Gastroesophageal sphincter (tissue), 4 donors: ENCODE data around the gene TMEM154. TPM values are rescaled to one million over a fixed set of nuclear protein-coding genes. Genes with fewer than 3 reads are reported as not detected.

Experiments used
- ATAC-seq: fragments of 150-250 bp; one replicate; pipeline ENCODE4 v1.9.1; 2016; ENCODE audit warnings: mild to moderate bottlenecking, moderate library complexity
- H3K27ac ChIP-seq, 4 donors: fragments of 200-600 bp; sonication (generic) in 3 of 4; 1 replicate in 3 of 4; 2 replicates in 1 of 4; pipeline ENCODE4 v1.5.1; 2016 to 2019
- H3K27me3 ChIP-seq: fragments of 200-600 bp; sonication (generic); one replicate; pipeline ENCODE4 v1.5.1; 2019
- H3K36me3 ChIP-seq, 2 donors: fragments of 200-600 bp; sonication (generic); one replicate each; pipeline ENCODE4 v1.5.1; 2019; ENCODE audit warnings: control low read depth in 1 of 2
- H3K4me1 ChIP-seq, 3 donors: fragments of 200-600 bp; sonication (generic); 1 replicate in 2 of 3; 2 replicates in 1 of 3; pipeline ENCODE4 v1.5.1; 2016 to 2019; ENCODE audit warnings: control low read depth in 2 of 3
- H3K4me3 ChIP-seq, 2 donors: fragments of 200-600 bp; sonication (generic); one replicate each; pipeline ENCODE4 v1.5.1; 2019; ENCODE audit warnings: mild to moderate bottlenecking in 1 of 2, moderate library complexity in 1 of 2
- H3K9me3 ChIP-seq, 3 donors: fragments of 200-600 bp; sonication (generic); one replicate each; pipeline ENCODE4 v1.5.1; 2017 to 2019; ENCODE audit warnings: control low read depth in 2 of 3
- CTCF ChIP-seq, 4 experiments: fragments of 200-600 bp in 2 of 4; fragments of 450-650 bp in 2 of 4; sonication (generic) in 1 of 4; IDR thresholded peaks; one replicate each; pipeline ENCODE4 v1.5.1; 2017 to 2019; ENCODE audit warnings: antibody characterized with exemption in 4 of 4, mild to moderate bottlenecking in 2 of 4, moderate library complexity in 2 of 4
- EP300 ChIP-seq: sonication (generic); formaldehyde crosslinking; IDR thresholded peaks from one replicate; pipeline ENCODE4 v1.6.1; 2017; ENCODE audit warnings: antibody characterized with exemption, mild to moderate bottlenecking
- POLR2A ChIP-seq, 2 donors: fragments of 450-650 bp; IDR thresholded peaks; one replicate each; pipeline ENCODE4 v1.6.1; 2017; ENCODE audit warnings: antibody characterized with exemption in 2 of 2, mild to moderate bottlenecking in 2 of 2, moderate library complexity in 1 of 2
- POLR2AphosphoS5 ChIP-seq: sonication (generic); formaldehyde crosslinking; IDR thresholded peaks from one replicate; pipeline ENCODE4 v1.6.1; 2017; ENCODE audit warnings: antibody characterized with exemption
- WGBS, 2 donors: methylation state at CpG; one replicate each; pipeline ENCODE4 v1.1.5; 2018; ENCODE audit warnings: low coverage in 1 of 2; 5-methylcytosine and 5-hydroxymethylcytosine counted together
- total RNA-seq, 4 donors: library from RNA; depleted of rRNA; stranded (reverse); fragments of >200 nt; gene quantifications; one replicate each; pipeline ENCODE4 v1.1.0, GENCODE V29; 2016

Gene TMEM154
- total RNA-seq, 4 donors from 2014 or later, result 0.77 to 13.6 (median 3.8) TPM

- H3K4me1 ChIP-seq, result peaks cover 0 to 25% (median 0%) of the 10 kb centered on the region in 3 donors
- no peaks in the 10 kb centered on the region for H3K36me3 ChIP-seq
- H3K4me3 ChIP-seq, result no peak overlapping the region
- TF ChIP-seq POLR2A (IDR thresholded peaks at IDR 0.05) (no peak), POLR2AphosphoS5 (no peak), CTCF (IDR thresholded peaks at IDR 0.05) (no peak), EP300 (no peak)
- H3K27ac ChIP-seq, result no peak overlapping the region
- 83 to 91% methylated on average over 1 to 4 of the region's 4 CpGs for WGBS, 2 donors
- peaks cover 9% of the 10 kb centered on the region for H3K27me3 ChIP-seq
- ATAC-seq, result no peak
- no peaks in the 10 kb centered on the region for H3K9me3 ChIP-seq
These were observed 70.3 kb downstream of the TMEM154 start for GRCh38 chr4:152609481-152609880.

- H3K36me3 ChIP-seq, result no peaks in the 10 kb centered on the region
- 43% methylated on average over 3 of the region's 7 CpGs; no CpG with 5 or more reads in 1 of the 2 donors for WGBS, 2 donors
- H3K27me3 ChIP-seq, result peaks cover 5% of the 10 kb centered on the region
- peaks cover 0 to 25% (median 0%) of the 10 kb centered on the region in 3 donors for H3K4me1 ChIP-seq
- no peaks in the 10 kb centered on the region for H3K9me3 ChIP-seq
- ATAC-seq, result no peak
- TF ChIP-seq POLR2AphosphoS5 (no peak), EP300 (no peak), POLR2A (IDR thresholded peaks at IDR 0.05) (no peak), CTCF (IDR thresholded peaks at IDR 0.05) (no peak)
- H3K27ac ChIP-seq, result no peak overlapping the region
- no peak overlapping the region for H3K4me3 ChIP-seq
These were observed 72.6 kb downstream of the TMEM154 start for GRCh38 chr4:152607178-152607577.

- no peak overlapping the region for H3K27ac ChIP-seq
- WGBS, 2 donors, result 36% methylated on average over 8 of the region's 8 CpGs; no CpG with 5 or more reads in 1 of the 2 donors
- H3K9me3 ChIP-seq, result no peaks in the 10 kb centered on the region
- ATAC-seq, result no peak
- H3K4me3 ChIP-seq, result no peak overlapping the region
- peaks cover 5% of the 10 kb centered on the region for H3K27me3 ChIP-seq
- H3K36me3 ChIP-seq, result no peaks in the 10 kb centered on the region
- TF ChIP-seq POLR2A (IDR thresholded peaks at IDR 0.05) (no peak), CTCF (IDR thresholded peaks at IDR 0.05) (no peak), POLR2AphosphoS5 (no peak), EP300 (no peak)
- H3K4me1 ChIP-seq, result peaks cover 0 to 25% (median 0%) of the 10 kb centered on the region in 3 donors
These were observed 73.0 kb downstream of the TMEM154 start for GRCh38 chr4:152606753-152607152.

GRCh38 chr4:152605641-152606335 lies 74.0 kb downstream of the TMEM154 start:
- no peak for TF ChIP-seq EP300
- no peak for TF ChIP-seq POLR2A (IDR thresholded peaks at IDR 0.05)
- TF ChIP-seq POLR2AphosphoS5, result no peak
- TF ChIP-seq CTCF (IDR thresholded peaks at IDR 0.05), result no peak
- ATAC-seq, result peak; percentile 62
- Histone ChIP-seq H3K4me3 (no peak overlapping the region), H3K27me3 (peaks cover 5% of the 10 kb centered on the region), H3K36me3 (no peaks in the 10 kb centered on the region), H3K27ac (peak overlapping the region in 2 of 4 donors; percentile 24 to 50), H3K4me1 (peaks cover 0 to 25% (median 0%) of the 10 kb centered on the region in 3 donors), H3K9me3 (no peaks in the 10 kb centered on the region)
- WGBS, 2 donors, result 52 to 71% methylated on average over 6 to 7 of the region's 10 CpGs

- Histone ChIP-seq H3K4me3 (no peak overlapping the region), H3K36me3 (no peaks in the 10 kb centered on the region), H3K4me1 (peaks cover 0 to 25% (median 0%) of the 10 kb centered on the region in 3 donors), H3K27ac (peak overlapping the region in 1 of 4 donors; percentile 24), H3K27me3 (peaks cover 5% of the 10 kb centered on the region), H3K9me3 (no peaks in the 10 kb centered on the region)
- 50 to 100% methylated on average over 1 of the region's 2 CpGs for WGBS, 2 donors
- no peak for TF ChIP-seq POLR2A (IDR thresholded peaks at IDR 0.05)
- no peak for TF ChIP-seq POLR2AphosphoS5
- TF ChIP-seq EP300, result no peak
- no peak for TF ChIP-seq CTCF (IDR thresholded peaks at IDR 0.05)
- ATAC-seq, result no peak
These were observed 74.8 kb downstream of the TMEM154 start for GRCh38 chr4:152605031-152605430.
